HG03520 (cell line): Measurements from ENCODE around the gene SOX13.
"Not testable (repeated sequence)": the region's sequence is repeated elsewhere in the genome, so short reads cannot be mapped to it uniquely, and the experiment has no call there.

Source experiments
- ATAC-seq: cut with Tn5 transposase; IDR thresholded peaks from one replicate; pipeline ENCODE4 v1.9.1; 2021; ENCODE audit warnings: mild to moderate bottlenecking, moderate library complexity; ENCODE audit not compliant: unreplicated experiment

The SOX13 gene

DNA sequence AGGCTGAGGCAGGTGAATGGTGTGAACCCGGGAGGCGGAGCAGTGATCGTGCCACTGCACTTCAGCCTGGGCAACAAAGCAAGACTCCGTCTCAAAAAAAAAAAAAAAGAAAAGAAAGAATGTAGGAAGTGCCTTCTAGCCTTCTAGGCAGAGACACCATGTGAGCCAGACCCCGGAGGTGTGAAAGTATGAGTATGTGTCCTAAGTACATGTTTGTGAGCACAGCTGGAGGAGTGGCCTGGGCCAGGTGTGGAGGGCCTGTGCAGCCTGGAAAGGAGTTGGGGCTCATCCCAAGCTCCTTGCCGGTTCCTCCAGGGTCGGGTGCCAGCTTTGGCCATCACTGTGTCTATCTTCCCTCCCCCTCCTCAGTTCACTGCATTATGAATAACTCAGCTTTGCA lies 13.0 kb downstream of the SOX13 start:
- ATAC-seq = no peak

GRCh38 chr1:204087181-204087892 lies 14.4 kb downstream of the SOX13 start:
- ATAC-seq = no peak

GRCh38 chr1:204087893-204088528 lies 15.1 kb downstream of the SOX13 start:
- ATAC-seq = no peak

GRCh38 chr1:204088596-204088995 lies 15.7 kb downstream of the SOX13 start:
- ATAC-seq = no peak

DNA sequence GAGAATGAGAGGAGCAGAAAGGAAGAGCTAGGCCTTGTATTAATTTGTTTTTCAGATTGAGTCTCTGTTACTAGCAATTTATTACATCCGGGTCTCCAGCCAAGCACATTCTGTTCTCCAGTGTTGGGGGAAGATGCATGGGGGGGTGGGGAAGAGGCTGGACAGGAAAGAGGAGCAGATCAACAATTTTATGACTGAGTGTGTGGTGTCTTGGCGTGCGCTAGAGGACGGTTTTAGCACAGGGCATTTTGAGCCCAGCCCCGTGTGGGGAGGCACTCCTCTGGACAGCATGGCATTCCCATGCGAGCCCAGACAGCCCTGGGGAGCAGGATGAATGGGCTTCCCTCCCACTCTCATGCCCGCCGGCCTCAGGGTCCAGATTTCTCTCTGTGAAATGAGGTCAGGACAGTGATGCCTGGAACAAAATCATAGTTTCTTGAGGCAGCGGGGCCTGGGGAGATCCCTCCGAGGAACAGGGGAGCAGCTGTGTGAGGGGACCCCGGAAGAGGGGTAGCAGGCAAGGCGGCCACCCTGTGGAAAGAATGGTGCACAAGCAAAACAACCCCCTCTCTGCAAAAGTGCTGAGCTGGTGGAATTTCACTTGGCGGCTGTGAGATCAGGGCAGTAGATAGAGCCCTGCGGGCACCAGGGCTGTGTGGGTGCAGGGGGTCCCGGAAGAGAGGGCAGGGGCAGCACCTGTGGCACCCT lies 16.3 kb downstream of the SOX13 start:
- ATAC-seq = no peak

DNA sequence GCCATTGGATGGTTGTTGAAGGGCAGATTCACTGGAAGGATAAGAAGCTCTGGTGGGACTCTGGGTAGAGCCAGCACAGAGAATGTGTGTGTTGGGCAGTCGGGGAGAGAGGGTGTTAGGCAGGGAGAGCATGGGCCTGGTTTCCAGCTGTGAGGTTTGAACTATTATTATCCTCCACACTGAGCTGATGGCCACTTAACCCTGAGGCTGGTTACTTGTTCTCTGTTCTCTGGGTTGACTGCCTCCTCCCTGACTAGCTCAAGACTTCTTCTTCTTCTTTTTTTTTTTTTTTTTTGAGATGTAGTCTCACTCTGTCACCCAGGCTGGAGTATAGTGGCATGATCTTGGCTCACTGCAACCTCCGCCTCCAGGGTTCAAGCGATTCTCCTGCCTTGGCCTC lies 17.2 kb downstream of the SOX13 start:
- ATAC-seq = not testable (repeated sequence)

DNA sequence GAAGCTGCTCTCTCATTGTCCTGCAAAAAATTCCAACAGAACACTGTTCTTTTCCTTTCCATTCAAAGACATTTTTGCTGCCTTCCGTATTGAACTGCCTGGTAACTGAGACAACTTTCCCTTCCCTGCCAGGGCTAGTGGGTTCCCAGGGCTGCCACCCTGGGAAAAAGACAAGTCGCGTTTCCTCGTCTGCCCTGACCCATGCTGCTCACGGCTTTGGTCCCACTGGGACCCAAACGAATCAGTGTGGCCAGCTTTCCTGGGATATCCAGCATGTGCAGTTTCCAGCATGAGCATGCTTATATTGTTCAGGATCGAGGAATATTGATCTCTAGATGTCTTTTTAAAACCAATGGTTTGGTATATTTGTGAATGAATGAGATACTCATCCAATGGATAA lies 18.2 kb downstream of the SOX13 start:
- no peak for ATAC-seq

DNA sequence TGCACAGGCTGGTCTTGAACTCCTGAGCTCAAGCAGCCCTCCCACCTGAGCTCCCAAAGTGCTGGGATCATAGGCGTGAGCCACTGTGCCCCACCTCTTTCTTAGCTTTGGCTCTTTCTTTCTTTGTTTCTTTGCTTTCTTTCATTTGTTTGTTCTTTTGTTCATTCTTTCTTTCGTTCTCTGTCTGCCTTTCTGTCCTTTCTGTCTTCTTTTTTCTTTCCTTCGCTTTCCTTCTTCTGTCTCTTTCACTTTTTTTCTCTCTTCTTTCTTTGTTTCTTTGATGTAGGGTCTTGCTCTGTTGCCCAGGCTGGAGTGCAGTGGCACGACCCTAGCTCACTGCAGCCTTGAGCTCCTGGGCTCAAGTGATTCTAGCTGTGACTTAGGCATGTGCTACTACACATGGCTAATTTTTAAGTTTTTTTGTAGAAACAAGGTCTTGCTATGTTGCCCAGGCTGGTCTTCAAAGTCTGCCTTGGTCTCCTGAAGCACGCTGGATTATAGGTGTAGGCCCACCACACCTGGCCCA lies 18.9 kb downstream of the SOX13 start:
- no peak for ATAC-seq

- no peak for ATAC-seq
Observed at GRCh38 chr1:204092632-204093420, 19.9 kb downstream of the SOX13 start.

DNA sequence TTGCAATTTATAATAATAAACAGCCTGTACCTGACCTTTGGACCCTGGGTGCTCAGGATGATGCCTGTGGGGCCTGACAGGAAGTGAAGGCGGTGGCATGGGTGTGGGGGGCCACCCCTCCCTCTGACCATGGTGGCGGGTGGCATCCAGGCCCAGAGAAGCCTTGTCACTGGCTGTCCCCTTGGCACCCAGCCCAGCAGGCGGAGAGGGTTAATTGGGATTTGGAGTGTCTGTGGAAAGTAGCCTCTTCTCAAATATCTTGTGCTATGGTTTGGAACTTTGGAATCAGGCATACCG lies 20.5 kb downstream of the SOX13 start:
- ATAC-seq = no peak

- ATAC-seq = no peak
Observed at GRCh38 chr1:204093781-204094180, 20.9 kb downstream of the SOX13 start.

GRCh38 chr1:204094313-204094729 lies 21.4 kb downstream of the SOX13 start:
- ATAC-seq = no peak

DNA sequence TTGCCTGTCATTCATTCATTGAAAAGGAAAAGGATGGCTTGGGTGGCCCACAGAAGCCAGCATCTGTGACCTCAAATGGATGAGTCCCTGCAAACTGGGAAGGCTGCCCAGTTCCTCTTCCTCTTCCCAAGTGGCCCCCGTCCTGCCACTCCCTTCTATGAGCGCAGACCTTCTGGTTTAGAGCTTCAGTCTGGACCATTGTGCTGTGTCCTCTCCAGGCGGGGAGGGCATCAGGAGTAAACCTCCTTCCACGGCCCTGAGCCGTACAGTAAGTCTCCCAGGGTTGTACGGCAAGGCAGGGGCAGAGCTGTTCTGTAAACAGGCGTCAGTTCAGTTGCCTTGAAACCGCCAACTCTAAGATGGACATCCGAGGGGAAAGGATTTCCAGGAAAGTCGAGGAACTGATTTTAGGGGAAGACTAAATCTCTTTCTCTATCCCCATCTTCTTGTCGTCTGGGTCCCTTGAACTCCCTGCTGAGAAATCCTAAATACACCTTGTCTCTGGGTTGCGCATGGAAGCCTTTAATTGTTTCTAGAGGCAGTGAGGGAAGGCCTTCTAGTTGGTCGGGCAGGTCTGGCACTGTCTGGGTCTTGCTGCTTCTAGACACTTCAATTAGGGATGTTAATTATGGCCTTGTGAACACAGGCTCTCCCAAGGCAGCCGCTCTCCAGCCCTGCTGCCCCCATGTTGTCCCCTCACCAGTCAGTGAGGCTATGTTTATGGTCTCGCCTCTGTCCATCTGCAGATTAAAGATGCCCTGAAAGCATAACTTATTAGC lies 22.1 kb downstream of the SOX13 start:
- no peak for ATAC-seq

- ATAC-seq = no peak
Observed at GRCh38 chr1:204096931-204097330, 24.0 kb downstream of the SOX13 start.

DNA sequence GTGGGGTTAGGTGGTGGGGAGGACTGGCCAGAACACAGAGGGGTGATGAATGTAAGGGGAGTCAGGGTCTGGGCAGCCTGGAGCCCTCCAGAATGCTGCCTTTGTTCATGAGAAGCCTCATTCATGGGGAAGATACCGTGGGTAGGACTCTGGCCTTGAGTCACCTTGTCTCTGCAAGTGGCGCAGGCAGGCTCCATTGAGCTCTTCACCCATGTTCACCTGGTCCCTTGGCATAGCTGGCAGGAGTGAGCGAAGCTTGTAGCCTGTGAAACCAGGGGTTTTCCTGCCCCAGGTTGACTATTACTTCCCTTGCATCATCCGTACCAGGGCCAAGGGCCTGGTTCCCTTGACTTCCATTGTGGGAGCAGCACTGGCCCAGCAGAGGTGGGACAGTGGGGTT lies 25.8 kb downstream of the SOX13 start:
- ATAC-seq = no peak

DNA sequence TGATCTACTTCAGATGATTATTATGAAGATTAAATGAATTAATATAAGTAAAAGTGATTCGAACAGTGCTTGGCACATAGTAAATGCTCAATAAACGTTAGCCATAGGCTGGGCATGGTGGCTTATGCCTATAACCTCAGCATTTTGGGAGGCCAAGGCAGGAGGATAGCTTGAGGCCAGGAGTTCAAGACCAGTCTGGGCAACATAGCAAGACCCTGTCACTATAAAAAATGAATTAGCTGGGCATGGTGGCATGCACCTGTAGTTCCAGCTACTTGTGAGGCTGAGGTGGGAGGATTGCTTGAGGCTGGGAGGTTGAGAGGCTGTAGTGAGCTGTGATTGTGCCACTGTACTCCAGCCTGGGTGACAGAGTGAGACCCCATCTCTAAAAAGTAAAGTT lies 26.8 kb downstream of the SOX13 start:
- ATAC-seq = not testable (repeated sequence)

GRCh38 chr1:204102029-204102611 lies 29.2 kb downstream of the SOX13 start:
- ATAC-seq = no peak

- ATAC-seq = no peak
Observed at GRCh38 chr1:204102739-204103430, 30.0 kb downstream of the SOX13 start.

DNA sequence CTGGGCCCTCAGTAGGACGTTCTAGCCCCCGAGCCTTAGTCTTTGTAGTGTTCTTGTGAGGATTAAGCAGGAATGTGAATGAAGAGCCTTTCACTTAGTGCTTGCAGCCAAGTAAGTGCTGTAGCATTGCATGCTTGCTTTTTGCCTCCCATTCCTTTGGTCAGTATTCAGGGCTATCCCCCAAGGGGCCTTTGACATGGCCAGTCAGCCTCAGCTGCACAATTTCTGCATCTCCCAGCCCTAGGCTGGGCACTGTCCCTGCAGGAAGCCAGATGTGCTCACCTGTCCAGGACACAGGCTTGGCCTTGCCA lies 30.5 kb downstream of the SOX13 start:
- ATAC-seq = no peak
